MCF 10A (cell line): ENCODE data around the gene EXOC6B. TPM values are rescaled to one million over a fixed set of nuclear protein-coding genes. Genes with fewer than 3 reads are reported as not detected.
"Not testable (repeated sequence)": the region's sequence is repeated elsewhere in the genome, so short reads cannot be mapped to it uniquely, and the experiment has no call there.

Experiments
- BruUV-seq: library from RNA; stranded (reverse); fragments of 400-500 nt; replicated peaks from 2 replicates; lab custom pipeline; 2021; lab: Mats Ljungman, UMichigan
- CTCF ChIA-PET: fragments of 300-600 bp; sonication (Branson Sonifier 250); formaldehyde crosslinking; extraction: SDS; loops from one replicate; lab custom pipeline; 2021; ENCODE audit warnings: antibody characterized with exemption, inconsistent platforms; lab: Yijun Ruan, JAX
- POLR2A ChIA-PET: fragments of 300-600, 350-650 bp; sonication (Branson Sonifier 250); formaldehyde crosslinking; extraction: SDS; loops from one replicate; lab custom pipeline; 2020; ENCODE audit warnings: antibody characterized with exemption, inconsistent platforms; lab: Yijun Ruan, JAX
- DNase-seq: peaks from one replicate; pipeline ENCODE4 v3.0.0-alpha.2; 2018; ENCODE audit not compliant: unreplicated experiment
- H3K27ac Mint-ChIP-seq: one replicate; pipeline ENCODE4 v1.8.0; 2022; ENCODE audit warnings: mild to moderate bottlenecking, low read depth, mixed read lengths; ENCODE audit not compliant: unreplicated experiment
- H3K27me3 Mint-ChIP-seq: one replicate; pipeline ENCODE4 v1.8.0; 2022; ENCODE audit warnings: mixed read lengths; ENCODE audit not compliant: insufficient read depth, unreplicated experiment
- H3K36me3 Mint-ChIP-seq: one replicate; pipeline ENCODE4 v1.8.0; 2022; ENCODE audit warnings: mild to moderate bottlenecking, moderate library complexity, mixed read lengths; ENCODE audit not compliant: insufficient read depth, unreplicated experiment
- H3K4me1 Mint-ChIP-seq: one replicate; pipeline ENCODE4 v1.8.0; 2022; ENCODE audit warnings: mixed read lengths; ENCODE audit not compliant: insufficient read depth, unreplicated experiment
- H3K4me3 Mint-ChIP-seq: one replicate; pipeline ENCODE4 v1.8.0; 2022; ENCODE audit warnings: mild to moderate bottlenecking, moderate library complexity, mixed read lengths; ENCODE audit not compliant: unreplicated experiment
- H3K9me3 Mint-ChIP-seq: one replicate; pipeline ENCODE4 v1.8.0; 2022; ENCODE audit warnings: mixed read lengths; ENCODE audit not compliant: unreplicated experiment
- intact Hi-C: fragments of 100-400 bp; cut with micrococcal nuclease; formaldehyde crosslinking; loops from 2 replicates; pipeline ENCODE4 v1.14.1; 2022
- total RNA-seq: library from RNA; stranded (reverse); gene quantifications from 2 replicates; pipeline ENCODE4 v1.2.3, GENCODE V29; 2022
- TF ChIP-seq, protein P1 (sequence below): fragments of 200-600 bp; IDR thresholded peaks from one replicate; pipeline ENCODE4 v1.8.0; 2022; ENCODE audit warnings: antibody characterized with exemption, mild to moderate bottlenecking; ENCODE audit not compliant: unreplicated experiment

The EXOC6B gene
- total RNA-seq, 1 experiment from 2014 or later, result 24.7 TPM

- Mint-ChIP-seq H3K27me3 (no peaks in the 10 kb centered on the region), H3K4me1 (no peaks in the 10 kb centered on the region), H3K36me3 (no peaks in the 10 kb centered on the region), H3K27ac (no peak overlapping the region), H3K4me3 (no peak overlapping the region), H3K9me3 (no peaks in the 10 kb centered on the region)
- TF ChIP-seq, protein P1, sequence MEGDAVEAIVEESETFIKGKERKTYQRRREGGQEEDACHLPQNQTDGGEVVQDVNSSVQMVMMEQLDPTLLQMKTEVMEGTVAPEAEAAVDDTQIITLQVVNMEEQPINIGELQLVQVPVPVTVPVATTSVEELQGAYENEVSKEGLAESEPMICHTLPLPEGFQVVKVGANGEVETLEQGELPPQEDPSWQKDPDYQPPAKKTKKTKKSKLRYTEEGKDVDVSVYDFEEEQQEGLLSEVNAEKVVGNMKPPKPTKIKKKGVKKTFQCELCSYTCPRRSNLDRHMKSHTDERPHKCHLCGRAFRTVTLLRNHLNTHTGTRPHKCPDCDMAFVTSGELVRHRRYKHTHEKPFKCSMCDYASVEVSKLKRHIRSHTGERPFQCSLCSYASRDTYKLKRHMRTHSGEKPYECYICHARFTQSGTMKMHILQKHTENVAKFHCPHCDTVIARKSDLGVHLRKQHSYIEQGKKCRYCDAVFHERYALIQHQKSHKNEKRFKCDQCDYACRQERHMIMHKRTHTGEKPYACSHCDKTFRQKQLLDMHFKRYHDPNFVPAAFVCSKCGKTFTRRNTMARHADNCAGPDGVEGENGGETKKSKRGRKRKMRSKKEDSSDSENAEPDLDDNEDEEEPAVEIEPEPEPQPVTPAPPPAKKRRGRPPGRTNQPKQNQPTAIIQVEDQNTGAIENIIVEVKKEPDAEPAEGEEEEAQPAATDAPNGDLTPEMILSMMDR, result no peak
- DNase-seq, result no peak
- CTCF ChIA-PET, result interaction anchor here (0.6 to 2.5 kb wide), 8 partner anchors 10 to 987 kb away, joined by 3 to 10 read pairs (median 4); no protein-coding TSS in a partner anchor
- intact Hi-C loops, result no loop called here
- BruUV-seq, result no TSS peak
- POLR2A ChIA-PET, result interaction anchor here (0.6 kb wide), 1 partner anchor 16 kb away, joined by 4 read pairs; no protein-coding TSS in a partner anchor
These were observed 221.4 kb downstream of the EXOC6B start for GRCh38 chr2:72604468-72604867.

GRCh38 chr2:72603481-72603880 lies 222.4 kb downstream of the EXOC6B start:
- intact Hi-C loops, result no loop called here
- Mint-ChIP-seq H3K27ac (no peak overlapping the region), H3K27me3 (no peaks in the 10 kb centered on the region), H3K4me3 (no peak overlapping the region), H3K36me3 (no peaks in the 10 kb centered on the region), H3K4me1 (no peaks in the 10 kb centered on the region), H3K9me3 (no peaks in the 10 kb centered on the region)
- ChIA-PET POLR2A (no interaction called here), CTCF (interaction anchor here (0.8 kb wide), 1 partner anchor 20 kb away, joined by 3 read pairs; no protein-coding TSS in a partner anchor)
- TF ChIP-seq, protein P1, result no peak
- no TSS peak for BruUV-seq
- DNase-seq, result no peak

GRCh38 chr2:72602711-72603110 lies 223.1 kb downstream of the EXOC6B start:
- intact Hi-C loops, result no loop called here
- no peaks in the 10 kb centered on the region for H3K9me3 Mint-ChIP-seq
- no peaks in the 10 kb centered on the region for H3K27me3 Mint-ChIP-seq
- BruUV-seq, result no TSS peak
- ChIA-PET CTCF (interaction anchor here (0.6 kb wide), 1 partner anchor 60 kb away, joined by 3 read pairs; no protein-coding TSS in a partner anchor), POLR2A (no interaction called here)
- no peak for DNase-seq
- H3K36me3 Mint-ChIP-seq, result no peaks in the 10 kb centered on the region
- TF ChIP-seq, protein P1, result no peak
- no peak overlapping the region for H3K4me3 Mint-ChIP-seq
- no peaks in the 10 kb centered on the region for H3K4me1 Mint-ChIP-seq
- no peak overlapping the region for H3K27ac Mint-ChIP-seq

DNA sequence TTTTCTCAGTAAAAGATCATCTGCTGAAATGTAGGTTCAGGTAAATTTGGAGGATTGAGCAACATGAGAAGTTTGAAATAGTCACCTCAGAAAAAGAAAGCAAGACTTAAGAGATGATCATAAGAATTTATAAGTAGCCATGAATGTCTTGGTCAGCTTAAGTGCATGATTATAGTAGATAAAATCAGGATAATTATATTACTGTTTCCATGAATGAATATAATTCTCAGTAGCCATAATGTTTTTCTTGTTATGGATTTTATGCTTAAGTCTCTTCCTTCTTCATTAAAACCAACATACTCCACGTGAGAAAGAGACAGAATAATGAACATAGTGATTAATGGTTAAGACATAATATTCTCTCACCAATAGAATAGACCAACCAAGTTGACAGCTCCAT lies 223.7 kb downstream of the EXOC6B start:
- Mint-ChIP-seq H3K36me3 (no peaks in the 10 kb centered on the region), H3K27me3 (no peaks in the 10 kb centered on the region), H3K9me3 (no peaks in the 10 kb centered on the region), H3K4me1 (no peaks in the 10 kb centered on the region), H3K4me3 (no peak overlapping the region), H3K27ac (no peak overlapping the region)
- no peak for DNase-seq
- TF ChIP-seq, protein P1, result no peak
- CTCF ChIA-PET, result interaction anchor here (0.6 kb wide), 1 partner anchor 768 kb away, joined by 3 read pairs; no protein-coding TSS in a partner anchor
- POLR2A ChIA-PET, result no interaction called here
- intact Hi-C loops, result no loop called here
- no TSS peak for BruUV-seq

- H3K27me3 Mint-ChIP-seq, intact Hi-C loops, H3K36me3 Mint-ChIP-seq, H3K4me1 Mint-ChIP-seq, BruUV-seq, H3K4me3 Mint-ChIP-seq, H3K9me3 Mint-ChIP-seq, DNase-seq, POLR2A ChIA-PET, H3K27ac Mint-ChIP-seq: not testable (repeated sequence)
- CTCF ChIA-PET, result interaction anchor here (0.9 to 1.5 kb wide), 4 partner anchors 87 to 660 kb away, joined by 3 to 6 read pairs (median 4); no protein-coding TSS in a partner anchor
These were observed 242.0 kb downstream of the EXOC6B start for GRCh38 chr2:72583836-72584235.
